H9 (cell line): ENCODE results near the gene KMT2C. TPM values are rescaled to one million over a fixed set of nuclear protein-coding genes. Genes with fewer than 3 reads are reported as not detected.
"Not testable (repeated sequence)": the region's sequence is repeated elsewhere in the genome, so short reads cannot be mapped to it uniquely, and the experiment has no call there.

ENCODE experiments used
- DNase-seq: peaks from one replicate; pipeline ENCODE4 v3.0.0-alpha.2; 2017
- H2AFZ ChIP-seq: one replicate; pipeline ENCODE4 v1.6.1; 2013; ENCODE audit warnings: mild to moderate bottlenecking, low read length, control low read depth, moderate library complexity
- H2AK5ac ChIP-seq: 2 replicates; pipeline ENCODE4 v1.6.1; 2013; ENCODE audit warnings: low read length, control low read depth, mixed read lengths; ENCODE audit not compliant: insufficient read length
- H2BK120ac ChIP-seq: one replicate; pipeline ENCODE4 v1.6.1; 2013; ENCODE audit warnings: low read depth, mild to moderate bottlenecking, low read length, control low read depth, inconsistent platforms; ENCODE audit not compliant: poor library complexity, severe bottlenecking
- H2BK12ac ChIP-seq: 2 replicates; pipeline ENCODE4 v1.6.1; 2013; ENCODE audit warnings: low read length, control low read depth, mixed read lengths, low read depth; ENCODE audit not compliant: insufficient read length
- H2BK15ac ChIP-seq: 2 replicates; pipeline ENCODE4 v1.6.1; 2013; ENCODE audit warnings: low read depth, low read length, control low read depth
- H2BK20ac ChIP-seq: one replicate; pipeline ENCODE4 v1.6.1; 2013; ENCODE audit warnings: low read depth, mild to moderate bottlenecking, low read length, control low read depth, inconsistent platforms; ENCODE audit not compliant: poor library complexity, severe bottlenecking
- H2BK5ac ChIP-seq: 2 replicates; pipeline ENCODE4 v1.6.1; 2013; ENCODE audit warnings: low read length, control low read depth, mixed read lengths; ENCODE audit not compliant: insufficient read length
- H3K14ac ChIP-seq: 2 replicates; pipeline ENCODE4 v1.6.1; 2013; ENCODE audit warnings: low read length, control low read depth; ENCODE audit not compliant: insufficient read depth
- H3K18ac ChIP-seq: 2 replicates; pipeline ENCODE4 v1.6.1; 2013; ENCODE audit warnings: low read depth, mild to moderate bottlenecking, mixed read lengths, low read length, control low read depth; ENCODE audit not compliant: insufficient read length
- H3K23ac ChIP-seq: 2 replicates; pipeline ENCODE4 v1.6.1; 2013; ENCODE audit warnings: low read length, control low read depth, mixed read lengths, low read depth; ENCODE audit not compliant: insufficient read length
- H3K23me2 ChIP-seq: 2 replicates; pipeline ENCODE4 v1.6.1; 2013; ENCODE audit warnings: low read depth, mild to moderate bottlenecking, mixed read lengths, low read length, control low read depth; ENCODE audit not compliant: insufficient read length, poor library complexity, severe bottlenecking
- H3K27ac ChIP-seq: 2 replicates; pipeline ENCODE4 v1.5.1; 2013; ENCODE audit warnings: low read length, control low read depth, mixed read lengths, low read depth; ENCODE audit not compliant: insufficient read length
- H3K27me3 ChIP-seq: 2 replicates; pipeline ENCODE4 v1.6.1; 2013; ENCODE audit warnings: low read length, control low read depth, inconsistent platforms; ENCODE audit not compliant: insufficient read depth
- H3K4ac ChIP-seq: 2 replicates; pipeline ENCODE4 v1.6.1; 2013; ENCODE audit warnings: low read depth, mild to moderate bottlenecking, control low read depth, inconsistent platforms, low read length, moderate library complexity
- H3K4me1 ChIP-seq: 2 replicates; pipeline ENCODE4 v1.6.1; 2013; ENCODE audit warnings: low read length, control low read depth, inconsistent platforms; ENCODE audit not compliant: insufficient read depth
- H3K4me2 ChIP-seq: 2 replicates; pipeline ENCODE4 v1.6.1; 2013; ENCODE audit warnings: low read length, control low read depth, mixed read lengths; ENCODE audit not compliant: insufficient read length, insufficient read depth
- H3K56ac ChIP-seq: 2 replicates; pipeline ENCODE4 v1.6.1; 2013; ENCODE audit warnings: low read depth, mild to moderate bottlenecking, mixed read lengths, low read length, control low read depth; ENCODE audit not compliant: insufficient read length
- H3K79me1 ChIP-seq: 2 replicates; pipeline ENCODE4 v1.6.1; 2013; ENCODE audit warnings: low read depth, mild to moderate bottlenecking, moderate library complexity, low read length, control low read depth, inconsistent platforms; ENCODE audit not compliant: insufficient read depth, poor library complexity, severe bottlenecking
- H3K79me2 ChIP-seq: 2 replicates; pipeline ENCODE4 v1.6.1; 2013; ENCODE audit warnings: low read length, control low read depth, inconsistent platforms; ENCODE audit not compliant: insufficient read depth
- H3K9ac ChIP-seq: 2 replicates; pipeline ENCODE4 v1.6.1; 2013; ENCODE audit warnings: low read length, control low read depth, mixed read lengths; ENCODE audit not compliant: insufficient read length; ENCODE audit errors: extremely low read depth
- H3K9me3 ChIP-seq: one replicate; pipeline ENCODE4 v1.6.1; 2013; ENCODE audit warnings: low read depth, low read length, inconsistent platforms; ENCODE audit not compliant: control insufficient read depth
- H3T11ph ChIP-seq: one replicate; pipeline ENCODE4 v1.6.1; 2013; ENCODE audit warnings: mild to moderate bottlenecking, low read length, control low read depth, inconsistent platforms
- H4K20me1 ChIP-seq: one replicate; pipeline ENCODE4 v1.6.1; 2013; ENCODE audit not compliant: control insufficient read depth, insufficient read length, insufficient read depth
- H4K5ac ChIP-seq: 2 replicates; pipeline ENCODE4 v1.6.1; 2013; ENCODE audit warnings: low read depth, mild to moderate bottlenecking, mixed read lengths, low read length, control low read depth; ENCODE audit not compliant: insufficient read length
- H4K8ac ChIP-seq: replicated peaks from 2 replicates; pipeline ENCODE4 v1.6.1; 2013; ENCODE audit warnings: low read length, control low read depth, mixed read lengths, low read depth; ENCODE audit not compliant: insufficient read length
- H4K91ac ChIP-seq: 2 replicates; pipeline ENCODE4 v1.6.1; 2013; ENCODE audit warnings: low read depth, mild to moderate bottlenecking, moderate library complexity, mixed read lengths, low read length, control low read depth; ENCODE audit not compliant: insufficient read length
- H3K27ac Mint-ChIP-seq, 3 experiments: 2 replicates in 2 of 3; 3 replicates in 1 of 3; pipeline ENCODE4 v1.8.0; 2020 to 2021; ENCODE audit warnings: mixed read lengths in 3 of 3, mild to moderate bottlenecking in 1 of 3, moderate library complexity in 1 of 3
- H3K27me3 Mint-ChIP-seq: 2 replicates; pipeline ENCODE4 v1.8.0; 2021; ENCODE audit warnings: low read depth, mild to moderate bottlenecking, moderate library complexity, mixed read lengths
- H3K36me3 Mint-ChIP-seq, 3 experiments: 2 replicates in 2 of 3; 3 replicates in 1 of 3; pipeline ENCODE4 v1.8.0; 2020 to 2021; ENCODE audit warnings: low read depth in 3 of 3, mixed read lengths in 3 of 3; ENCODE audit not compliant: insufficient read depth in 1 of 3
- H3K4me1 Mint-ChIP-seq, 2 experiments: 2 replicates each; pipeline ENCODE4 v1.8.0; 2020; ENCODE audit warnings: mixed read lengths in 2 of 2
- H3K4me3 Mint-ChIP-seq, 2 experiments: 2 replicates in 1 of 2; 3 replicates in 1 of 2; pipeline ENCODE4 v1.8.0; 2020 to 2021; ENCODE audit warnings: mild to moderate bottlenecking in 2 of 2, mixed read lengths in 2 of 2, moderate library complexity in 1 of 2
- H3K9me3 Mint-ChIP-seq, 2 experiments: 2 replicates in 1 of 2; 3 replicates in 1 of 2; pipeline ENCODE4 v1.8.0; 2020; ENCODE audit warnings: mild to moderate bottlenecking in 2 of 2, mixed read lengths in 2 of 2, moderate library complexity in 1 of 2
- CTCF ChIP-seq: fragments of 200-600 bp; sonication (generic); conservative IDR thresholded peaks from 3 replicates; pipeline ENCODE4 v1.8.0; 2021; ENCODE audit warnings: antibody characterized with exemption, mild to moderate bottlenecking
- WGBS: extraction: QIAGEN DNeasy Blood & Tissue Kit; methylation state at CpG from one replicate; pipeline ENCODE4 v1.1.7; 2013; ENCODE audit warnings: missing lambda C conversion rate, low lambda C conversion rate, mixed read lengths; ENCODE audit not compliant: insufficient read length; ENCODE audit errors: extremely low coverage; 5-methylcytosine and 5-hydroxymethylcytosine counted together
- total RNA-seq: library from RNA; stranded (reverse); gene quantifications from 2 replicates; pipeline ENCODE4 v1.2.1, GENCODE V29; 2021

Gene KMT2C
- total RNA-seq, 1 experiment from 2014 or later, result 32.2 TPM

- no peak overlapping the region for H3K27ac ChIP-seq
- TF ChIP-seq CTCF, result no peak
- H2BK12ac ChIP-seq, result no peak overlapping the region
- Mint-ChIP-seq H3K27me3 (no peaks in the 10 kb centered on the region), H3K27ac (no peak overlapping the region), H3K4me3 (no peak overlapping the region), H3K9me3 (no peaks in the 10 kb centered on the region), H3K36me3 (peaks cover 10 to 23% (median 10%) of the 10 kb centered on the region in 3 experiments; a peak in 5 of 7 replicates), H3K4me1 (peaks cover 0 to 2% of the 10 kb centered on the region in 2 experiments; a peak in 1 of 4 replicates)
- H2AFZ ChIP-seq, result no peak overlapping the region
- no peaks in the 10 kb centered on the region for H3K4me1 ChIP-seq
- no peak overlapping the region for H4K91ac ChIP-seq
- no peak overlapping the region for H2BK15ac ChIP-seq
- DNase-seq, result no peak
- no peak overlapping the region for H3T11ph ChIP-seq
- H3K4me2 ChIP-seq, result no peak overlapping the region
- H4K20me1 ChIP-seq, result no peaks in the 10 kb centered on the region
- no peak overlapping the region for H3K18ac ChIP-seq
- H2BK20ac ChIP-seq, result no peak overlapping the region
- H2AK5ac ChIP-seq, result no peak overlapping the region
- H3K4ac ChIP-seq, result no peak overlapping the region
- H4K8ac ChIP-seq, result no peak overlapping the region
- H2BK5ac ChIP-seq, result no peak overlapping the region
- no peak overlapping the region for H3K9ac ChIP-seq
- no peak overlapping the region for H3K56ac ChIP-seq
- no peak overlapping the region for H2BK120ac ChIP-seq
- no peaks in the 10 kb centered on the region for H3K27me3 ChIP-seq
- H4K5ac ChIP-seq, result no peak overlapping the region
- H3K23ac ChIP-seq, result no peak overlapping the region
- H3K14ac ChIP-seq, result no peak overlapping the region
- no peaks in the 10 kb centered on the region for H3K9me3 ChIP-seq
- no peaks in the 10 kb centered on the region for H3K79me1 ChIP-seq
- no peaks in the 10 kb centered on the region for H3K23me2 ChIP-seq
- no peaks in the 10 kb centered on the region for H3K79me2 ChIP-seq
Observed at GRCh38 chr7:152307902-152308301, 127.9 kb downstream of the KMT2C start.

DNA sequence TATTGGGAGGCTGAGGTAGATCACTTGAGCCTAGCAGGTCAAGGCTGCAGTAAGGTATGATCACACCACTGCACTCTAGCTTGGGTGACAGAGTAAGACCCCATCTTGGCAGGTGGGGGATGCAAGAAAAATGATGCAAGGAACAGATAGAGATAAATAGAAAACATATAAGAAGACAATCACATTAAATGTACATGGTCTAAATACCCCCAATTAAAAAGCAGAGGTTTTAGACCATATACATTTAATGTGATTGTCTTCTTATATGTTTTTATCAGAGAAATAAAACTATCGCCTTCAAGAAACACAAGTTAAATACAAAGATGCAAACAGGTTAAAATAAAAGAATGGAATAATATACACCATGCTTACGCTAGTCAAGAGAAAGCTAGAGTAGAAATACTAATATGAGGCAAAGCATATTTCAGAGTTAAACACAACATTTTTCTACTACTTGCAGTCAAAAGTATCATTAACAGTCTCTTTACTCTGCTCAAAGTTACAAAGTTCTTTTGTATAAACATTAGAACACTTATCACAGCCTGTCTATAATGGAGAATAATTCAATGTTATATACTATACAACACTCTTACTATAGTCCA lies 136.2 kb downstream of the KMT2C start:
- not testable (repeated sequence) for H3K9ac ChIP-seq, H3K27me3 ChIP-seq, H3K23ac ChIP-seq, H2AK5ac ChIP-seq, H3K14ac ChIP-seq, H3K27me3 Mint-ChIP-seq, H3K9me3 ChIP-seq, H3K4me2 ChIP-seq, H3K79me1 ChIP-seq, H3K4me3 Mint-ChIP-seq, H2BK5ac ChIP-seq, H2BK120ac ChIP-seq, H3K79me2 ChIP-seq, H3K23me2 ChIP-seq, H3K9me3 Mint-ChIP-seq, H3K56ac ChIP-seq, H2BK12ac ChIP-seq, H3T11ph ChIP-seq, H3K4ac ChIP-seq, H4K91ac ChIP-seq, H4K8ac ChIP-seq, H2BK15ac ChIP-seq, H3K27ac Mint-ChIP-seq, H3K4me1 ChIP-seq, DNase-seq, H2BK20ac ChIP-seq, H3K27ac ChIP-seq, H4K5ac ChIP-seq, H3K18ac ChIP-seq, H2AFZ ChIP-seq, H4K20me1 ChIP-seq
- Mint-ChIP-seq H3K4me1 (peaks cover 17 to 18% of the 10 kb centered on the region in 2 experiments), H3K36me3 (peaks cover 8 to 13% (median 9%) of the 10 kb centered on the region in 3 experiments)
- no CpG with 5 or more reads among the region's 2 CpGs for WGBS
